ENCODE results near the gene PROX2.

- TF ChIP-seq CTCF (IDR thresholded peaks at IDR 0.05) = no peak
- TF ChIP-seq ZFX (IDR thresholded peaks at IDR 0.05; ENCODE audit: borderline replicate concordance) = no peak
Measured at GRCh38 chr14:74836251-74836960, 39.5 kb downstream of the PROX2 start.
